Peyer's patch (tissue), 4 donors: ENCODE results near the gene LDLRAD4.

ENCODE experiments used
- POLR2A ChIP-seq, 2 donors: fragments of 450-650 bp; IDR thresholded peaks; one replicate each; pipeline ENCODE4 v1.5.1; 2017; ENCODE audit warnings: antibody characterized with exemption in 2 of 2, mild to moderate bottlenecking in 2 of 2, moderate library complexity in 2 of 2
- TF ChIP-seq, protein P1 (sequence below), 6 experiments: fragments of 450-650 bp in 4 of 6; fragments of 200-600 bp in 2 of 6; sonication (generic) in 1 of 6; IDR thresholded peaks; one replicate each; pipeline ENCODE4 v1.5.1; 2017 to 2019; ENCODE audit warnings: antibody characterized with exemption in 6 of 6, mild to moderate bottlenecking in 3 of 6, moderate library complexity in 1 of 6

DNA sequence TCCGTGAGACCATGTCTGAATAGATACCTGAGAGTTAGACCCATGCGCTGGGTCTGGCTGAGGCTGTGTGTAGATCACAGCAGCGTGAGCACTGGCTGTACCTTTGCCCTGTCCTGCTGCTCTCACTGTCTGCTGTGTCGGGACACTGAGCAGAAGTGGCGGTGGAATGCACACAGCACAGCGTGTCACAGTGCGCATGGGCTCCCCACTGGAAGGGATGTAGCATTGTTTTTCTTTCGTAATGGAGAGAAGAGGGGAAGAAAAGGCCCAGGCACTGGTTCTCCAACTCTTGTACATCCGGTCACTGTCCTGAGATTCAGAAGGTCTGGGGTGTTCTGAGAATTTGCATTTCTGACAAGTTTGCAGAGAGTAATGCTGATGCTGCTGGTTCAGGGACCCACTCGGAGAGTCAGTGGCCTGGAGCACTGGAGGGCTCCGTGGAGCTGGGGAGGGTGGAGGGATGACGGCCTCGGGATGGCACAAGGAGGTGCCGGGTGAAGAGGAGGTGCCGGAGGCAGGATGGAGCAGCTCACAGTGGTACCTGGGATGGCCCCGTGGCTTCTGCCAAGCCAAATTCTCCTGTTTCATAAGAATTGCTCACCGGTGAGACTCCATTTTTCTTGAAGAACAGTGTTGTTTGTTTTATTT is 252.8 kb downstream of the LDLRAD4 start:
- TF ChIP-seq POLR2A (IDR thresholded peaks at IDR 0.05), result no peak
- TF ChIP-seq, protein P1, sequence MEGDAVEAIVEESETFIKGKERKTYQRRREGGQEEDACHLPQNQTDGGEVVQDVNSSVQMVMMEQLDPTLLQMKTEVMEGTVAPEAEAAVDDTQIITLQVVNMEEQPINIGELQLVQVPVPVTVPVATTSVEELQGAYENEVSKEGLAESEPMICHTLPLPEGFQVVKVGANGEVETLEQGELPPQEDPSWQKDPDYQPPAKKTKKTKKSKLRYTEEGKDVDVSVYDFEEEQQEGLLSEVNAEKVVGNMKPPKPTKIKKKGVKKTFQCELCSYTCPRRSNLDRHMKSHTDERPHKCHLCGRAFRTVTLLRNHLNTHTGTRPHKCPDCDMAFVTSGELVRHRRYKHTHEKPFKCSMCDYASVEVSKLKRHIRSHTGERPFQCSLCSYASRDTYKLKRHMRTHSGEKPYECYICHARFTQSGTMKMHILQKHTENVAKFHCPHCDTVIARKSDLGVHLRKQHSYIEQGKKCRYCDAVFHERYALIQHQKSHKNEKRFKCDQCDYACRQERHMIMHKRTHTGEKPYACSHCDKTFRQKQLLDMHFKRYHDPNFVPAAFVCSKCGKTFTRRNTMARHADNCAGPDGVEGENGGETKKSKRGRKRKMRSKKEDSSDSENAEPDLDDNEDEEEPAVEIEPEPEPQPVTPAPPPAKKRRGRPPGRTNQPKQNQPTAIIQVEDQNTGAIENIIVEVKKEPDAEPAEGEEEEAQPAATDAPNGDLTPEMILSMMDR (IDR thresholded peaks at IDR 0.05), result no peak
